H1 (cell line): Measurements from ENCODE around the gene PITRM1. TPM values are rescaled to one million over a fixed set of nuclear protein-coding genes. Genes with fewer than 3 reads are reported as not detected.

Source experiments
- CTCF ChIA-PET: fragments of 300-600 bp; sonication (Branson Sonifier 250); formaldehyde crosslinking; loops from one replicate; lab custom pipeline; 2021; ENCODE audit not compliant: partially characterized antibody; lab: Charles Lee
- POLR2A ChIA-PET: fragments of 300-600 bp; sonication (Branson Sonifier 250); formaldehyde crosslinking; loops from one replicate; lab custom pipeline; 2021; ENCODE audit warnings: inconsistent platforms; ENCODE audit not compliant: partially characterized antibody; lab: Charles Lee
- DNase-seq, 2 experiments: peaks; one replicate each; pipeline versions ENCODE4 v3.0.0 to v3.0.0-alpha.2; 2010 to 2022; ENCODE audit warnings: low spot score in 2 of 2, low read depth in 1 of 2, mixed read lengths in 1 of 2
- FAIRE-seq: peaks from 2 replicates; lab custom pipeline; 2011; peaks lifted over from hg19 to GRCh38; lab: Jason Lieb, UNC
- H2AFZ ChIP-seq: 2 replicates; pipeline ENCODE4 v1.8.1; 2012; ENCODE audit warnings: low read length, inconsistent platforms
- H2AK5ac ChIP-seq: 2 replicates; pipeline ENCODE4 v1.6.1; 2013; ENCODE audit warnings: low read depth, low read length
- H2BK120ac ChIP-seq: replicated peaks from 2 replicates; pipeline ENCODE3; 2013; ENCODE audit warnings: low read depth, low read length, inconsistent platforms
- H2BK12ac ChIP-seq: 2 replicates; pipeline ENCODE4 v1.6.1; 2013; ENCODE audit warnings: low read depth, low read length
- H2BK15ac ChIP-seq: 2 replicates; pipeline ENCODE4 v1.6.1; 2013; ENCODE audit warnings: low read length
- H2BK20ac ChIP-seq: 2 replicates; pipeline ENCODE4 v1.6.1; 2013; ENCODE audit warnings: low read length
- H2BK5ac ChIP-seq: 2 replicates; pipeline ENCODE4 v1.6.1; 2013; ENCODE audit warnings: low read depth, low read length
- H3K14ac ChIP-seq: 2 replicates; pipeline ENCODE4 v1.6.1; 2013; ENCODE audit warnings: inconsistent platforms; ENCODE audit not compliant: insufficient read length
- H3K18ac ChIP-seq: 2 replicates; pipeline ENCODE4 v1.6.1; 2013; ENCODE audit warnings: low read length; ENCODE audit errors: extremely low read depth
- H3K23ac ChIP-seq: 2 replicates; pipeline ENCODE4 v1.6.1; 2013; ENCODE audit warnings: inconsistent platforms; ENCODE audit not compliant: insufficient read length
- H3K23me2 ChIP-seq: 2 replicates; pipeline ENCODE4 v1.6.1; 2013; ENCODE audit warnings: low read depth, low read length
- H3K27ac ChIP-seq: 2 replicates; pipeline ENCODE4 v1.6.1; 2011; ENCODE audit warnings: low read depth, low read length, inconsistent platforms
- H3K27me3 ChIP-seq, 4 experiments: replicated peaks in 1 of 4; 1 replicate in 1 of 4; 2 replicates in 3 of 4; pipeline versions ENCODE4 v1.6.1 to v1.8.1; 2011 to 2013; ENCODE audit warnings: low read length in 3 of 4, mild to moderate bottlenecking in 3 of 4, inconsistent platforms in 2 of 4, mixed read lengths in 2 of 4, moderate library complexity in 1 of 4; ENCODE audit not compliant: control insufficient read depth in 3 of 4, insufficient read depth in 3 of 4; ENCODE audit errors: extremely low read depth in 1 of 4
- H3K36me3 ChIP-seq, 4 experiments: 2 replicates each; pipeline versions ENCODE4 v1.6.1 to v1.8.1; 2011 to 2013; ENCODE audit warnings: mild to moderate bottlenecking in 4 of 4, low read length in 3 of 4, moderate library complexity in 2 of 4, control low read depth in 1 of 4, inconsistent platforms in 1 of 4; ENCODE audit not compliant: insufficient read depth in 4 of 4, control insufficient read depth in 2 of 4
- H3K4ac ChIP-seq: replicated peaks from 2 replicates; pipeline ENCODE3; 2013; ENCODE audit warnings: low read length, low read depth, mixed read lengths, inconsistent platforms; ENCODE audit not compliant: insufficient read length
- H3K4me1 ChIP-seq, 4 experiments: replicated peaks in 1 of 4; 1 replicate in 1 of 4; 2 replicates in 3 of 4; pipeline versions ENCODE4 v1.6.1 to v1.8.1; 2011 to 2013; ENCODE audit warnings: low read length in 3 of 4, inconsistent platforms in 2 of 4, mixed read lengths in 1 of 4; ENCODE audit not compliant: insufficient read depth in 4 of 4, control insufficient read depth in 3 of 4
- H3K4me2 ChIP-seq, 2 experiments: 2 replicates each; pipeline versions ENCODE4 v1.6.1 to v1.8.1; 2011 to 2013; ENCODE audit warnings: low read depth in 2 of 2, low read length in 2 of 2, control low read depth in 1 of 2, inconsistent platforms in 1 of 2, mild to moderate bottlenecking in 1 of 2; ENCODE audit not compliant: insufficient read depth in 1 of 2
- H3K4me3 ChIP-seq, 4 experiments: fragments of 200-600, 300-600 bp in 1 of 4; sonication (generic), shearing (Covaris generic), sonication (Bioruptor Twin) in 1 of 4; 2 replicates each; pipeline versions ENCODE4 v1.5.1 to v1.8.1; 2011 to 2016; ENCODE audit warnings: low read length in 4 of 4, low read depth in 3 of 4, control low read depth in 2 of 4, inconsistent platforms in 2 of 4, mild to moderate bottlenecking in 2 of 4, mixed read lengths in 1 of 4, moderate library complexity in 1 of 4; ENCODE audit not compliant: insufficient read depth in 2 of 4; ENCODE audit errors: extremely low read depth in 1 of 4
- H3K56ac ChIP-seq: replicated peaks from 2 replicates; pipeline ENCODE3; 2013; ENCODE audit warnings: low read depth, mild to moderate bottlenecking, mixed read lengths, low read length, inconsistent platforms; ENCODE audit not compliant: insufficient read length
- H3K79me1 ChIP-seq: 2 replicates; pipeline ENCODE4 v1.6.1; 2013; ENCODE audit warnings: low read depth, low read length, control low read depth
- H3K79me2 ChIP-seq, 2 experiments: 2 replicates each; pipeline versions ENCODE4 v1.6.1 to v1.8.1; 2012 to 2013; ENCODE audit warnings: low read length in 2 of 2, mild to moderate bottlenecking in 2 of 2, inconsistent platforms in 1 of 2; ENCODE audit not compliant: insufficient read depth in 2 of 2, control insufficient read depth in 1 of 2
- H3K9ac ChIP-seq, 4 experiments: replicated peaks in 1 of 4; 1 replicate in 1 of 4; 2 replicates in 3 of 4; pipeline versions ENCODE4 v1.6.1 to v1.8.1; 2011 to 2013; ENCODE audit warnings: low read depth in 3 of 4, low read length in 3 of 4, control low read depth in 2 of 4, mild to moderate bottlenecking in 2 of 4, moderate library complexity in 2 of 4, inconsistent platforms in 1 of 4; ENCODE audit errors: extremely low read depth in 1 of 4
- H3K9me3 ChIP-seq, 2 experiments: 2 replicates each; pipeline versions ENCODE4 v1.6.1 to v1.8.1; 2012 to 2013; ENCODE audit warnings: mild to moderate bottlenecking in 2 of 2, moderate library complexity in 2 of 2, control low read depth in 1 of 2, inconsistent platforms in 1 of 2, low read depth in 1 of 2, low read length in 1 of 2, mixed read lengths in 1 of 2; ENCODE audit not compliant: insufficient read depth in 2 of 2
- H4K20me1 ChIP-seq, 2 experiments: replicated peaks in 1 of 2; 2 replicates each; pipeline versions ENCODE3 to v1.8.1; 2011 to 2013; ENCODE audit warnings: inconsistent platforms in 2 of 2, low read length in 2 of 2, mild to moderate bottlenecking in 1 of 2; ENCODE audit not compliant: insufficient read depth in 2 of 2, control insufficient read depth in 1 of 2
- H4K5ac ChIP-seq: 2 replicates; pipeline ENCODE4 v1.6.1; 2013; ENCODE audit warnings: low read length, low read depth, mixed read lengths, inconsistent platforms; ENCODE audit not compliant: insufficient read length
- H4K8ac ChIP-seq: 2 replicates; pipeline ENCODE4 v1.8.0; 2013; ENCODE audit warnings: mild to moderate bottlenecking, moderate library complexity, low read length, inconsistent platforms; ENCODE audit not compliant: insufficient read depth; ENCODE audit errors: extremely low read depth
- H4K91ac ChIP-seq: replicated peaks from 2 replicates; pipeline ENCODE3; 2013; ENCODE audit warnings: low read length, mixed read lengths, inconsistent platforms; ENCODE audit not compliant: insufficient read length
- ASH2L ChIP-seq: fragments of 200-600, 300-600 bp; sonication (generic); IDR thresholded peaks from one replicate; pipeline ENCODE4 v1.7.1; 2017; ENCODE audit warnings: low read length
- ATF2 ChIP-seq: IDR thresholded peaks from 2 replicates; pipeline ENCODE4 v1.6.1; 2012; ENCODE audit warnings: low read length, inconsistent platforms
- CBX8 ChIP-seq: fragments of 300-800, 300-1000 bp; sonication (generic); IDR thresholded peaks from 2 replicates; pipeline ENCODE4 v1.7.1; 2016; ENCODE audit warnings: low read depth, low read length, borderline replicate concordance
- CTCF ChIP-seq, 3 experiments: IDR thresholded peaks; 1 replicate in 2 of 3; 2 replicates in 1 of 3; pipeline versions ENCODE4 v1.5.1 to v1.6.1; 2011; ENCODE audit warnings: low read length in 3 of 3, mild to moderate bottlenecking in 3 of 3, inconsistent platforms in 2 of 3, low read depth in 1 of 3, moderate library complexity in 1 of 3; ENCODE audit not compliant: insufficient read depth in 1 of 3; ENCODE audit errors: control extremely low read depth in 1 of 3
- KDM4A ChIP-seq: IDR thresholded peaks from one replicate; pipeline ENCODE4 v1.7.1; 2012; ENCODE audit warnings: low read depth, mild to moderate bottlenecking, moderate library complexity, low read length, inconsistent platforms; ENCODE audit not compliant: severe bottlenecking
- KDM5A ChIP-seq: fragments of 200-600 bp; IDR thresholded peaks from 2 replicates; pipeline ENCODE4 v1.7.1; 2012; ENCODE audit warnings: mild to moderate bottlenecking, low read length, inconsistent platforms, mixed read lengths
- NRF1 ChIP-seq: IDR thresholded peaks from 2 replicates; pipeline ENCODE4 v1.6.1; 2011; ENCODE audit warnings: mild to moderate bottlenecking, low read depth, low read length, improper control_type of control experiment
- TAF7 ChIP-seq: optimal IDR thresholded peaks from 2 replicates; pipeline ENCODE3; 2011; ENCODE audit warnings: low read depth, mild to moderate bottlenecking, inconsistent platforms, low read length, moderate library complexity, borderline replicate concordance
- TCF12 ChIP-seq: IDR thresholded peaks from 2 replicates; pipeline ENCODE4 v1.6.1; 2011; ENCODE audit warnings: low read depth, mild to moderate bottlenecking, low read length
- TEAD4 ChIP-seq: IDR thresholded peaks from 2 replicates; pipeline ENCODE4 v1.6.1; 2012; ENCODE audit warnings: low read depth, low read length, inconsistent platforms, mixed read lengths
- WGBS, 2 experiments: shearing (Covaris generic) in 1 of 2; methylation state at CpG; one replicate each; pipeline versions ENCODE4 v1.1.6 to v1.1.7; 2013 to 2015; ENCODE audit warnings: low lambda C conversion rate in 2 of 2, mixed read lengths in 2 of 2, inconsistent platforms in 1 of 2, low coverage in 1 of 2, missing lambda C conversion rate in 1 of 2; ENCODE audit not compliant: insufficient replicate concordance in 2 of 2, insufficient coverage in 1 of 2, insufficient read length in 1 of 2; ENCODE audit errors: extremely low coverage in 1 of 2, missing lambda C conversion rate in 1 of 2; 5-methylcytosine and 5-hydroxymethylcytosine counted together
- polyA plus RNA-seq, 7 experiments: library from polyadenylated mRNA; depleted of rRNA in 3 of 7; stranded (reverse) in 5 of 7; unstranded in 2 of 7; fragments of >200 nt in 5 of 7; fragments of 200-250 nt in 2 of 7; gene quantifications; 1 replicate in 5 of 7; 2 replicates in 1 of 7; 4 replicates in 1 of 7; pipeline versions ENCODE4 v1.2.1 to v1.2.3, GENCODE V29; 2011 to 2013; ENCODE audit warnings: missing spikeins in 2 of 7, mixed read lengths in 2 of 7
- total RNA-seq: library from RNA; stranded (reverse); fragmentation: NEBNext Ultra II Directional; extraction: Animal tissue kit (Norgen Biotek cat#: 25700); gene quantifications from 2 replicates; pipeline ENCODE4 v1.2.1, GENCODE V29; 2021

Gene PITRM1
- total and polyA plus RNA-seq, 2 of the 8 experiments (the other 6 are each of a cell fraction or from before 2014, with no cell fraction given): 18.6 to 31.5 TPM

GRCh38 chr10:3213208-3213607 lies 40.6 kb upstream of the PITRM1 start:
- POLR2A ChIA-PET: no interaction called here
- CTCF ChIA-PET: interaction anchor here (0.7 to 1.3 kb wide), 3 partner anchors 8 to 1588 kb away, joined by 3 read pairs; no protein-coding TSS in a partner anchor
- TF ChIP-seq NRF1 (no peak), TCF12 (no peak), TAF7 (no peak), ATF2 (no peak), KDM5A (no peak), CBX8 (no peak), ASH2L (no peak), CTCF (IDR thresholded peaks at IDR 0.05; ENCODE audit: control extremely low read depth in 1 of 3, insufficient read depth in 1 of 3, low read depth in 1 of 3, low read length in 3 of 3) (no peak), TEAD4 (no peak), KDM4A (no peak)

More at GRCh38 chr10:3213208-3213607, 40.6 kb upstream of the PITRM1 start:
- Histone ChIP-seq H3K4me3 (no peak overlapping the region), H2BK120ac (no peak overlapping the region), H3K4me1 (no peaks in the 10 kb centered on the region), H3K79me2 (no peaks in the 10 kb centered on the region), H2AK5ac (no peak overlapping the region), H4K91ac (no peak overlapping the region), H3K23ac (no peak overlapping the region), H3K14ac (no peak overlapping the region), H4K20me1 (peaks cover 0 to 1% of the 10 kb centered on the region in 2 experiments), H3K79me1 (no peaks in the 10 kb centered on the region), H2BK12ac (no peak overlapping the region), H3K27ac (no peak overlapping the region), H3K18ac (no peak overlapping the region), H3K4me2 (no peak overlapping the region), H3K23me2 (no peaks in the 10 kb centered on the region), H3K9ac (no peak overlapping the region), H2AFZ (no peak overlapping the region), H3K36me3 (no peaks in the 10 kb centered on the region), H3K9me3 (no peaks in the 10 kb centered on the region), H4K8ac (no peak overlapping the region), H3K4ac (no peak overlapping the region), H3K27me3 (0 out of 7 replicates have a peak, but pooled peaks cover 0 to 2% (median 0%) of the 10 kb centered on the region in 4 experiments), H2BK5ac (no peak overlapping the region), H2BK15ac (no peak overlapping the region), H4K5ac (no peak overlapping the region), H2BK20ac (no peak overlapping the region), H3K56ac (no peak overlapping the region)
- FAIRE-seq: no peak
- 86% methylated on average over 10 of the region's 10 CpGs; no CpG with 5 or more reads in 1 of the 2 experiments for WGBS, 2 experiments
- DNase-seq: no peak
